ENCODE data around the gene ACP7. TPM values are rescaled to one million over a fixed set of nuclear protein-coding genes. Genes with fewer than 3 reads are reported as not detected.

ACP7 gene
- total and polyA plus RNA-seq, 2 donors (not counting 3 experiments of a cell fraction or from before 2014, with no cell fraction given): 0.04 to 0.49 TPM

GRCh38 chr19:39157275-39157996 is 73.3 kb downstream of the ACP7 start:
- Histone ChIP-seq H2AFZ (ENCODE audit: low read depth, low read length) (no peak overlapping the region), H4K20me1 (replicated peaks; ENCODE audit: control insufficient read depth, extremely low read depth, insufficient read depth, low read length) (no peaks in the 10 kb centered on the region), H3K27me3 (ENCODE audit: control insufficient read depth in 2 of 2, insufficient read depth in 2 of 2, low read length in 2 of 2) (no peaks in the 10 kb centered on the region), H3K4me1 (ENCODE audit: control insufficient read depth, extremely low read depth, insufficient read depth, low read length) (peaks cover 9% of the 10 kb centered on the region), H3K36me3 (ENCODE audit: control insufficient read depth in 2 of 2, extremely low read depth in 1 of 2, insufficient read depth in 2 of 2, low read length in 2 of 2) (no peaks in the 10 kb centered on the region), H3K4me3 (replicated peaks in 1 of 3; ENCODE audit: insufficient read depth in 1 of 3, low read depth in 1 of 3, low read length in 3 of 3) (no peak overlapping the region), H3K9me3 (replicated peaks; ENCODE audit: control insufficient read depth, insufficient read depth, low read length) (no peaks in the 10 kb centered on the region), H3K27ac (ENCODE audit: insufficient read depth, low read depth, low read length) (no peak overlapping the region), H3K79me2 (ENCODE audit: control insufficient read depth, insufficient read depth, low read length) (peaks cover 38% of the 10 kb centered on the region), H3K9ac (replicated peaks; ENCODE audit: extremely low read depth, insufficient read depth, low read length) (no peak overlapping the region), H3K9me1 (replicated peaks; ENCODE audit: control insufficient read depth, extremely low read depth, insufficient read depth, low read length) (no peaks in the 10 kb centered on the region), H3K4me2 (ENCODE audit: insufficient read depth, low read length) (no peak overlapping the region)
- ChIA-PET POLR2A (no interaction called here), CTCF (no interaction called here)
- no peak for FAIRE-seq
- no TSS peak for BruUV-seq (replicated peaks)
- intact Hi-C loops (cut with micrococcal nuclease) (no loop called here), dilution Hi-C loops (cut with MboI; ENCODE audit: extremely low pct_ligation_motif_present, low sequenced_read_pairs) (no loop called here)
- TF ChIP-seq, protein P1, sequence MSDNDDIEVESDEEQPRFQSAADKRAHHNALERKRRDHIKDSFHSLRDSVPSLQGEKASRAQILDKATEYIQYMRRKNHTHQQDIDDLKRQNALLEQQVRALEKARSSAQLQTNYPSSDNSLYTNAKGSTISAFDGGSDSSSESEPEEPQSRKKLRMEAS (IDR thresholded peaks at IDR 0.05; ENCODE audit: insufficient read depth, insufficient read length): no peak
- TF ChIP-seq EZH2 (IDR thresholded peaks at IDR 0.05; ENCODE audit: borderline replicate concordance, low read depth, low read length, severe bottlenecking) (no peak), POLR2A (IDR thresholded peaks at IDR 0.05; ENCODE audit: low read depth, low read length) (no peak), FOS (IDR thresholded peaks at IDR 0.05; ENCODE audit: borderline replicate concordance, insufficient read depth, low read length) (no peak), MYC (IDR thresholded peaks at IDR 0.05; ENCODE audit: low read depth, low read length) (no peak), JUN (IDR thresholded peaks at IDR 0.05; ENCODE audit: borderline replicate concordance, insufficient read depth, insufficient read length, low read depth) (no peak), CTCF (IDR thresholded peaks at IDR 0.05; ENCODE audit: extremely low read depth in 1 of 2, insufficient read depth in 1 of 2, low read depth in 1 of 2, low read length in 2 of 2) (no peak), POLR2AphosphoS5 (IDR thresholded peaks at IDR 0.05; ENCODE audit: insufficient read depth, low read depth, low read length) (no peak), GATA2 (IDR thresholded peaks at IDR 0.05; ENCODE audit: insufficient read depth, insufficient read length, low read depth, low read length) (no peak)
- DNase-seq (ENCODE audit: low read depth, low spot score): peak; percentile 23
